ENCODE measurements around the gene ZNF362.
"Not testable (repeated sequence)": the region's sequence is repeated elsewhere in the genome, so short reads cannot be mapped to it uniquely, and the experiment has no call there.

Gene ZNF362

GRCh38 chr1:33289858-33290154, 33.5 kb downstream of the ZNF362 start:
- DNase-seq, result no peak

DNA sequence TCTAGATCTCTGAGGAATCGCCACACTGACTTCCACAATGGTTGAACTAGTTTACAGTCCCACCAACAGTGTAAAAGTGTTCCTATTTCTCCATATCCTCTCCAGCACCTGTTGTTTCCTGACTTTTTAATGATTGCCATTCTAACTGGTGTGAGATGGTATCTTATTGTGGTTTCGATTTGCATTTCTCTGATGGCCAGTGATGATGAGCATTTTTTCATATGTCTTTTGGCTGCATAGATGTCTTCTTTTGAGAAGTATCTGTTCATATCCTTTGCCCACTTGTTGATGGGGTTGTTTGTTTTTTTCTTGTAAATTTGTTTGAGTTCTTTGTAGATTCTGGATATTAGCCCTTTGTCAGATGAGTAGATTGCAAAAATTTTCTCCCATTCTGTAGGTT, 34.3 kb downstream of the ZNF362 start:
- DNase-seq, result not testable (repeated sequence)

DNA sequence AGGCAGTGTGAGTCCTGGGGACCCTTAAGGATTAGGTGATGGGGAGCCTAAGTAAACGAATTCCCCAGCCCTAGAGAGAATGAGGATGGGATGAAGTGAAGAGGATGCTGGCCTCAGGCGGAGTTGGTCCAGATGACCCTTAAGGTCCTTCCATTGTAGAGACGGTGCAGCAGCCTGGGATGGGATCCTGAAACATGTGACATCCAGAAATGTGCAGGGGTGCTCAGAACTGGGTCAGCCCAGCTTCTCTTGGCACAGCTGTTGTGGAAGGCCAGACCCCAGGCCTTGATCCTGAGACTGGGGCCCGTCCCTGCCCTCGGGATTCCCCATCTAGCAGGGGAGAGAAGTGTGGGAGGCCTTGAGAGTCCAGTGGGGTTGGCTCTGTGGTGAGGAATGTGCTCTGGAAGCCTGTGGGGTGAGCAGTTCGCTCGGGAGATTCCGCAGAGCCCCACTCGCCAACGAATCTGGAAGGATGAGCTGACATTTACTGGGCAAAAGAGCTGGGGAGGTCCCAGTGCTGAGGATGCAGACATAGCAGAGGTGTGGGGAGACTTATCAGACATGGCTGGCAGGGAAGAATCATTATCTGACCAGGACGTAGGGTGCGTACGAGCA, 36.5 kb downstream of the ZNF362 start:
- no peak for DNase-seq

DNA sequence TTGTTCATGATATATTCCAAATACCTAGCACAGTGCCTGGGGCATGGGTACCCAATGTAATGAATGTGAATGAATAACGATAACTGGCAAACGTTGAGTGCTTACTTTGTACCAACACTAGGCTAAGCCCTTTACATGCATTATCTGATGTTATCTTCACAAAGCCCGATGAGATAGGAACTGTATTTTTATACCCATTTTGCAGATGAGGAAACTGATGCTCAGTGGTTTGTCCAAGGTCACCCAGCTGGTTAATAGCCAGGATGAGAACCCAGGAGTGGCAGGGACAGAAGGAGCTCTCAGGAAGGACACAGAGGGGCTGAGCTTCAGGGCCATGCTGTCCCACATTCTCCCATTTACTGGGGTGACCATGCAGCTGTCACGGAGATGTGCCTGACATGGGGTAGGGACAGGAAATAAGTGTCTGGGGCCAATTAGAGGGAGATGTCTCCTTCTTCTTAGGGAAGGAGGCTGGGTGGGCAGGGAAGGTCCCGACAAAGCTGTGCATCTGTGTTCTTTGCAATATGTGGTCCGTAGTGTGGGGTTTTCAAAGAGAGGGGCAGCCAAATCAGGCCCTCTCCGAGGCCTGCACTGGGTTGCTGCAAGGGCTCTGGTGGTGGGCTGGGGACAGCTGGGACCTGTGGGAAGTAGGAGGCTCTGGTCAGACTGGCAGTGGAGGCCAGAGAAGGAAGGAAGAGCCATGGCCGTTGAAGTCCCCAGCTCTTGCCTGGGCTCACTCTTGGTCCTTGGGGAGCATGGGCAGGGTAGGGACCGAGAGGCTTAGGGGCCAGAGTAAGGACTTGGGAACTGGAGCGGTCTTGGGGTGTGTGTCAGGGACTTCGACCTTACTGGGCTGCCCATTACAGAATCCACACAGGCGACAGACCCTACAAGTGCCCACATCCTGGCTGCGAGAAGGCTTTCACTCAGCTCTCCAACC, 38.0 kb downstream of the ZNF362 start:
- no peak for DNase-seq

DNA sequence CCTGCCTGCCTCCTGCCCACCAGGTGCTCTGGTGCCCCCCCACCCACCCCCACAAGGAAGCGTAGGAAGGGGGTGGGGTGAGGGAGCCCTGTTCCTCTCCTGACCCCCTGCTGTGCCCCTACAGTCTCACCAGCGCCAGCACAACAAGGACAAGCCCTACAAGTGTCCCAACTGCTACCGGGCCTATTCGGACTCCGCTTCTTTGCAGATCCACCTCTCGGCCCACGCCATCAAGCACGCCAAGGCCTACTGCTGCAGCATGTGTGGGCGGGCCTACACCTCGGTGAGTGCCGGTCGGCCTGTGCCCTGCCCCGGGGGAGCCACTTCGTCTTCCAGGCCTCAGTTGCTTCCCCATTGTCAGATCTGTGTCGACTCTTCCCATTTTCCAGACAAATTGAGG, 38.7 kb downstream of the ZNF362 start:
- DNase-seq, result no peak

DNA sequence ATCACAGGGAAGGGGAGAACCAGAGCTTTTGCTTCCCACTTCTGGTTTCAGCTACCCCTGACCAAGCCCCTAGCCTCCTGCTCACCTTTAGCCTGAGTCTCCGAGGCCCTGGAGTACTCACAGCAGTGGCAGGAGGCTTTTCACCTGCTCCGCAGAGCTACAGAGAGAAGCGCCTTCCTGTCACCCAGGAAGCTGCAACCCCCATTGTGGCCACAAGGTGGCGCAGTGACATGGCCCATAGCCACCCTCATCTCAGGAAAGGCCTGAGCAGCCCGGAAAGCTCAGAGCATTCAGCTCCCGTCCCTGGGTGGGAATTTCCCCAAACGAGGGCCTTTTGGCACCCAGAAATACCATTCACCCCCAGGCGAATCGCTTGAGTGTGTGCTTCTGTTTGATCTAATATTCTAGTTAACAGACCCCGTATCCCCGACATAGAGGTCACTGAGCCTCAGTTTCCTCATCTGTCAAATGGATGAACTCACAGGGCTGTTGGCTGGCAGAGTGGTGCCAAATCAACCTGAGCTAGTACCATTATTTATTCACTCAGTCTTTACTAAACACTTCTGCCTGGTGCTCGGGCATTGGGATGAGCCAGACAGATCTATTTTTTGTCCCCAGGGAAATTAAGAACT, 39.3 kb downstream of the ZNF362 start:
- peak; percentile 62 for DNase-seq

GRCh38 chr1:33296082-33296458, 39.8 kb downstream of the ZNF362 start:
- DNase-seq, result no peak

GRCh38 chr1:33296824-33297223, 40.5 kb downstream of the ZNF362 start:
- DNase-seq, result no peak

DNA sequence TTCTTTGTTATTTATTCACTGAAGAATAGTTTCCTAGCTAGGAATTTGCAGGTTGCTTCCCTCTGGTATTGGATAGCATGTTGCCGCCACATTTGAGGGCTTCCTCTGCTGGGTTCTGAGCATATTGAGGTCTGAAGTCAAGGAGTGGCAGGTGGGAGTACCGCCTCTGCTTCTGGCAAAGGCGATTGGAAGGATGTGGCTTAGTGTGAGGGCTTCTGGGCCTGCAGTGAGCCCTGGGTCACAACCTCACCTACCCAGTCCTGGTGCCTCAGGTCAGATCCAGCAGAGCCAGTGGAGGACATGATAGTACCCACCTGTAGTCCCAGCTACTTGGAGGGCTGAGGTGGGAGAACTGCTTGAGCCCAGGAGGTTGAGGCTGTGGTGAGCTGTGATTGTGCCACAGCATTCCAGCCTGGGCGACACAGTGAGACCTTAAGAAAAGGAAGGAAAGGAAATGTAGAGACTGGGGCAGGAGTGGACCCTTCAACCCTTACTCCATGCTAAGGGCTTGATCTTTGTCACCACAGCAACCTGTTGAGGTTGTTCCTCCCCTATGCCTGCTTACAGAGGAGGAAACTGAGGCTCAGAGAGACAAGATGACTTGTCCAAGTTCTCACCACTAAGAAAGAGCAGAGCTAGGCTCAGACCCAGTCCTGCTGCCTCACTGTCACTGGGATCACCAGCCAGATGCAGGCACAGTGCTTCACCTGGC, 41.8 kb downstream of the ZNF362 start:
- no peak for DNase-seq

DNA sequence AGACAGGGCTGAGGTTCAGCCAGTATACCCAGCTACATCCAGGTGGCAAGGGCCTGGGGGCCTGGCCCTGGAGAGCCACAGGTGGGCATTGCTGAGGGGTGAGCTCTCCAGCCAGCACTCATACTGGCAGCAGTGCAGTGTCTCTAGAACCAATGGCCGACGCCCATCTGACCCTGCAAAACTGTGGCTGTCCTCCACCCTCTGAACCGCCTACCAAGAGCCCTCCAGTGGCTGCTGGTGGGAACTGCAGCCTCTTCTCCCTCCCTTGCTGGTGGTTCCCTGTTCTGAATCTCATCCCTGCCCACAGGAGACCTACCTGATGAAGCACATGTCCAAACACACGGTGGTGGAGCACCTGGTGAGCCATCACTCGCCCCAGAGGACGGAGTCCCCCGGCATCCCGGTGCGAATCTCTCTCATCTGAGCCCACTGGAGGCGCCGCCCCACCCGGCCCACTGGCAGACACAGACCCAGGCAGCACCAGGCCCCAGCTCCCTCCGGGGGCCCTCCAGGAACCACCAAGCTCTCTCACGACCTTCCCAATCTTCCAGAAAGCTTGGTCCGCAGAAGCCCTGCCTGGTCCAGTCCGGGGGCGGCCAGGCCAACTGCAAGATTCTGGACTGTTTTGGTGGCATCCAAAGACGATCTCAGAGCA, 42.5 kb downstream of the ZNF362 start:
- peak; percentile 61 for DNase-seq

DNA sequence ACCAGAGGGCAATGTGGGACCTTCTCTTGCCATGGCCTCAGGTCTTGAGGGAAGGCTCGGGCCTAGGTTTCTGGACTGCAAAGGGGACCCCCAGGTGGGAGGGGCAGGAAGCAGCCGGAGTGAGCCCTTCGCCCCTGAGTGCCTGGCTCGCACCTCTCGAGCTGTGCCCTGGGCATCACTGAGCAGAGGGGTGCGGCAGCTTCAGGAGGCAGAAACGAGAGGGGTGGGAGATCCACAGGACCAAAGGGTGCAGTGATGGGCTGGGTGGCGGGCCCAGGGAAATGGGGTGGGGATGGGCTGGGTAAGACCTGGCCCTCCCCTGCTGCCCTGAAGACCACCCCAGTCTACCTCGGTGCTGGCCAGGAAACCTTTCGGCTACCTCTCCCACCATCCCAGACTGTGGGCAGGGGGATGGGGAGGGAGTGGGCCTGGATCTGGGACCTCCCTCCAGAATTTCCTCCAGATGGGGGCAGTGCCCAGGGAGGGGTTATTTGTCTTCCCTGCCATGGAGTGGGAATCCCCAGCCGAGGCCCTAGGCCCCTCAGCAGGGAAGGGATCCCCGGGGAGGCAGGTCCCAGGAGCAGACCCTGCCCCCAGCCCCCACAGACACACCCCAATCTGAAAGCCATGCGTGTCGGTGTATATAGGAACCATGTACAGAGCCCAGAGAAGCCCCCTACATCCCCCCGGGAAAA, 43.3 kb downstream of the ZNF362 start:
- DNase-seq, result no peak

DNA sequence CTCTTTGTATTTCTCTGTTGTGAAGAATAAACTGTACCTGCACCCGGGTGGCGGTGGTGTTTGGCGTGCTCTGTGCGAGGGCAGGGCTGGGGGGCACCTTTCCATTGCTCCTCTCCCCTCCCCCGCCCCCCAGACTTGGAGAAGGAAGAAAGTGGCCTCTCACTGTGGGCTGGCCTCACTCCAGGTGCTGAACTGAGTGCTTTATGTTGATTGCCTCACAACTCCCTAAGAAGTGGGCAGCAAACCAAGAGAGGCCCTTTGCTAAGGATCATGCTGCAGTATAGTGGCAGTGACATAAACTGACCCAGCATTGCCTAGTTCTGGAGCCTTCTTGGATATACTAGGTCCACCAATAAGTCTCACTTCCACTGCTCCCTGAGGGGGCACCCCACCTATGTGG, 44.4 kb downstream of the ZNF362 start:
- DNase-seq, result no peak

GRCh38 chr1:33301273-33301984, 45.1 kb downstream of the ZNF362 start:
- no peak for DNase-seq

GRCh38 chr1:33302325-33302724, 46.0 kb downstream of the ZNF362 start:
- DNase-seq, result no peak

GRCh38 chr1:33305016-33305415, 48.7 kb downstream of the ZNF362 start:
- no peak for DNase-seq

DNA sequence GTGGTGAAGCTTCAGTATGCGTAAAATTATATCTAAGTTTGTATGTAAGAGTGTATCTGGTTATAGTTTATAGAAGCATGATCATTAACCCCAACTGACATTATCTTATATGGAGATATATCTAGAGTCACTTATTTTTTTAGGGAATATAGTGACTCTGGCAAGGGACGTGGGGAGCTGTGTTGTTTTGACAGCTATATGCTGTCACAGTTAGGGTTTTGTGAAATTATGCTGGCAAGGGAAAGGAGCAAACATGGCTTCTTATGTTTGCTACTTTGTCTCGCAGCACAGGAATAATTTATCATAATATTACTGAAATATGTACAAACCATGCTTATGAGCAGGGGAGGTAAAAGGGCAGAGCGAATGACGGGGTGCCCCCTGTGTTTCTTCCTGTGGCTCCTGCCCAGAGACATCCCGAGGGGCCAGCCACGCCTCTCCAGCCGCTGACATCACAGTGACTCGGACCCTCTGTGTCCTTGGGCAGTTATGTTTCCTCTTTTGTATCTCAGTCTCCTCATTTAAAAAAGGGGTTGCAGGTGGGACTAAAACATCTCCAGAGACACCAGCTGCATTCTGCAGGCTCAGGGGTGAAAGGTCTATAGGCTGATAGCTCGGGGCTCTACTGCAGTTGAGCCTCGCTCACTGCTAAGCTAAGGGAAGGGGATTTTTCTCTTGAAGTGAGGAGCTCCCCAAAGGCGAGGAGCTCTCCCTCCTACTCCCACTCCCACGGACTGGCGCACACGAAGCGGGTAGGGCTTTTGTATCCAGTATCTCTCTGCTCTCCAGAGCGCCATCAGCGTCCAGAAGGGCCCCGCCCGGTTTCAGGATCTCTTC, 49.7 kb downstream of the ZNF362 start:
- DNase-seq, result no peak

DNA sequence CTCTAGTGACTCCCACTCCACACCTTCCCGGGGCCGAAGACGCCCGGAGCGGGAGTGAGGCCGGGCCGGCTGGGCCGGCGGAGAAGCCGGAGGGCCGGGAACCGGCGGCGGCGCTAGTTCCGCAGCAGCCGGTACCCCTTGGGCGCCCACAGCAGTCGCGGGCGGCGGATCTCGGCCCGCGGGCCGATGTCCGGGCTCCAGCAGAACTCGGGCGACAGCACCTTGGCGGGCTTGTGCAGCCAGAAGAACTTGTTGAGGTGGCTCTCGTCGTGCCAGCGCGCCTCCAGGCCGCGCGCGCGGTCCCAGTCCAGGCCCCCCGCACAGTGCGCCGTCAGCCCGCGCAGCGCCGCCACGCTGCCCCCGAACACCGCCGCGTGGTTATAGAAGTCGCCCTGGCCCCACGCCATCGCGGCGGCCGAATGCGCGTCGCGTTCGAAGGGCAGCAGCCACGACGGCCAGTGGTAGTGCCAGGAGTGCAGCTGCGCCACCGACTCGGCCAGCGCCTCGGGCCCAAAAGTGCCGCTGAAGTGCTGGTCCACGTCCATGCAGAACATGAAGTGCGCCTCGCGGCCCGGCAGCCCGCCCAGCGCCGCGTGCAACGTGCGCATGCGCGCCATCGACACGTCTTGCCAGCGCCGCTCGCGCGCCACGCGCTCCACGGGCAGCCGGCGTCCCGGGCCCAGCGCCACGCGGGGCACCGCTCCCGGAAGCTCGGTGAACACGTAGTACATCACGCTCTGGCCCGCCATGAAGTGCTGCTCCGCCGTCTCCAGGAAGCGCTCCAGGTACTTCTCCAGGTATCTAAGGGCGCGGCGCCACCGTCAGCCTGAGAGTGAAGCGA, 50.6 kb downstream of the ZNF362 start:
- DNase-seq, result no peak

DNA sequence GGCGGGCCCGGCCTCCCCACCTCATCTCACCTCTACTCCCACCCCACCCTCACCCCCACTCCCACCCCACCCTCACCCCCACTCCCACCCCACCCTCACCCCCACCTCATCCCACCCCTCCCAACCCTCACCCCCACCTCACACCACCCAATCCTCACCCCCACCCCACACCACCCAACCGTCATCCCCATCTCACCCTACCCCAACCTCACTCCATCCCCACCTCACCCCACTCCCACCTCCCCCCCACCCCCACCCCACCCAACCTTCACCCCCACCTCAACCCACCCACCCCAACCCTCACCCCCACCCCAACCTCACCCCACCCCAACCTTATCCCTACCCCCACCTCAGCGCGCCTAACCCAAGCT, 51.2 kb downstream of the ZNF362 start:
- DNase-seq, result no peak

GRCh38 chr1:33309351-33309750, 53.1 kb downstream of the ZNF362 start:
- not testable (repeated sequence) for DNase-seq

GRCh38 chr1:33310702-33311101, 54.4 kb downstream of the ZNF362 start:
- DNase-seq, result no peak
